Type B pancreatic cell (in vitro differentiated cells): ENCODE results near the gene SLC43A3. TPM values are rescaled to one million over a fixed set of nuclear protein-coding genes. Genes with fewer than 3 reads are reported as not detected.

Experiments used
- DNase-seq: peaks from one replicate; pipeline ENCODE4 v3.0.0; 2021; ENCODE audit warnings: mixed read lengths; ENCODE audit not compliant: unreplicated experiment; ENCODE audit errors: extremely low spot score
- H3K27ac Mint-ChIP-seq: 2 replicates; pipeline ENCODE4 v1.8.0; 2021; ENCODE audit warnings: mild to moderate bottlenecking, mixed read lengths
- H3K27me3 Mint-ChIP-seq: 2 replicates; pipeline ENCODE4 v1.8.0; 2021; ENCODE audit warnings: mixed read lengths
- H3K36me3 Mint-ChIP-seq: 2 replicates; pipeline ENCODE4 v1.8.0; 2021; ENCODE audit warnings: mixed read lengths
- H3K4me1 Mint-ChIP-seq: one replicate; pipeline ENCODE4 v1.8.0; 2021; ENCODE audit warnings: mixed read lengths; ENCODE audit not compliant: unreplicated experiment
- H3K4me3 Mint-ChIP-seq: 2 replicates; pipeline ENCODE4 v1.8.0; 2021; ENCODE audit warnings: mild to moderate bottlenecking, mixed read lengths
- H3K9me3 Mint-ChIP-seq: 2 replicates; pipeline ENCODE4 v1.8.0; 2021; ENCODE audit warnings: mixed read lengths
- CTCF ChIP-seq: fragments of 200-600 bp; sonication (generic); conservative IDR thresholded peaks from 2 replicates; pipeline ENCODE4 v1.5.0; 2021; ENCODE audit warnings: antibody characterized with exemption, mild to moderate bottlenecking
- total RNA-seq: library from RNA; stranded (reverse); gene quantifications from 2 replicates; pipeline ENCODE4 v1.2.1, GENCODE V29; 2021; ENCODE audit warnings: low replicate concordance

Gene SLC43A3
- total RNA-seq, 1 donor from 2014 or later: 20.4 TPM

GRCh38 chr11:57374966-57375365 lies 52.0 kb downstream of the SLC43A3 start:
- no peak for TF ChIP-seq CTCF
- Mint-ChIP-seq H3K27me3 (peaks cover 29% of the 10 kb centered on the region), H3K27ac (no peak overlapping the region), H3K36me3 (no peaks in the 10 kb centered on the region), H3K9me3 (no peaks in the 10 kb centered on the region), H3K4me1 (no peaks in the 10 kb centered on the region), H3K4me3 (no peak overlapping the region)
- DNase-seq: no peak

GRCh38 chr11:57373146-57373545 lies 53.8 kb downstream of the SLC43A3 start:
- Mint-ChIP-seq H3K36me3 (no peaks in the 10 kb centered on the region), H3K9me3 (no peaks in the 10 kb centered on the region), H3K27me3 (peaks cover 17% of the 10 kb centered on the region), H3K4me3 (no peak overlapping the region), H3K4me1 (no peaks in the 10 kb centered on the region), H3K27ac (no peak overlapping the region)
- TF ChIP-seq CTCF: no peak
- DNase-seq: no peak

- Mint-ChIP-seq H3K36me3 (no peaks in the 10 kb centered on the region), H3K27ac (no peak overlapping the region), H3K27me3 (peaks cover 10% of the 10 kb centered on the region), H3K9me3 (no peaks in the 10 kb centered on the region), H3K4me3 (no peak overlapping the region), H3K4me1 (no peaks in the 10 kb centered on the region)
- DNase-seq: no peak
- no peak for TF ChIP-seq CTCF
Measured at GRCh38 chr11:57370941-57371340, 56.0 kb downstream of the SLC43A3 start.

GRCh38 chr11:57370251-57370650 lies 56.7 kb downstream of the SLC43A3 start:
- Mint-ChIP-seq H3K4me3 (no peak overlapping the region), H3K27ac (no peak overlapping the region), H3K36me3 (no peaks in the 10 kb centered on the region), H3K27me3 (peaks cover 13% of the 10 kb centered on the region), H3K9me3 (no peaks in the 10 kb centered on the region), H3K4me1 (no peaks in the 10 kb centered on the region)
- no peak for TF ChIP-seq CTCF
- no peak for DNase-seq

- no peaks in the 10 kb centered on the region for H3K36me3 Mint-ChIP-seq
- DNase-seq: no peak
- H3K27ac Mint-ChIP-seq: no peak overlapping the region
- no peaks in the 10 kb centered on the region for H3K4me1 Mint-ChIP-seq
- no peak overlapping the region for H3K4me3 Mint-ChIP-seq
- TF ChIP-seq CTCF: no peak
- no peaks in the 10 kb centered on the region for H3K9me3 Mint-ChIP-seq
- peaks cover 18% of the 10 kb centered on the region for H3K27me3 Mint-ChIP-seq
Measured at GRCh38 chr11:57368845-57369232, 58.1 kb downstream of the SLC43A3 start.
